ENCODE results near the gene LINGO1. TPM values are rescaled to one million over a fixed set of nuclear protein-coding genes. Genes with fewer than 3 reads are reported as not detected.

The LINGO1 gene
- total and polyA plus RNA-seq, 2 of the 8 experiments (the other 6 are each of a cell fraction or from before 2014, with no cell fraction given), result 57.1 to 114 TPM

GRCh38 chr15:77620297-77620696 is 12.4 kb downstream of the LINGO1 start:
- WGBS, 2 experiments (ENCODE audit: extremely low coverage in 1 of 2, insufficient coverage in 1 of 2, insufficient read length in 1 of 2, insufficient replicate concordance in 2 of 2, low coverage in 1 of 2, low lambda C conversion rate in 2 of 2, missing lambda C conversion rate in 1 of 2), result 87% methylated on average over 7 of the region's 7 CpGs; no CpG with 5 or more reads in 1 of the 2 experiments
- no peak for TF ChIP-seq YY1 (IDR thresholded peaks at IDR 0.05; ENCODE audit: low read depth, low read length)
- no peak for TF ChIP-seq HDAC2 (IDR thresholded peaks at IDR 0.05; ENCODE audit: borderline replicate concordance in 1 of 2, low read depth in 2 of 2, low read length in 2 of 2)
- TF ChIP-seq CBX5 (IDR thresholded peaks at IDR 0.05; ENCODE audit: low read depth, low read length), result no peak
- no peak for TF ChIP-seq CHD2 (IDR thresholded peaks at IDR 0.05; ENCODE audit: low read length)
- no peak for TF ChIP-seq GABPA (IDR thresholded peaks at IDR 0.05; ENCODE audit: borderline replicate concordance, insufficient read depth, low read length)
- no peak for TF ChIP-seq TAF7 (optimal IDR thresholded peaks at IDR 0.05; ENCODE audit: borderline replicate concordance, low read depth, low read length)
- TF ChIP-seq TAF1 (IDR thresholded peaks at IDR 0.05; ENCODE audit: low read depth, low read length), result no peak
- no peak for TF ChIP-seq SUZ12 (IDR thresholded peaks at IDR 0.05; ENCODE audit: low read length)
- TF ChIP-seq JUND (IDR thresholded peaks at IDR 0.05; ENCODE audit: low read length), result no peak
- TF ChIP-seq KDM4A (IDR thresholded peaks at IDR 0.05; ENCODE audit: low read depth, low read length, severe bottlenecking), result no peak
- no peak for TF ChIP-seq FOSL1 (IDR thresholded peaks at IDR 0.05; ENCODE audit: insufficient read depth, low read depth, low read length)
- TF ChIP-seq SRF (IDR thresholded peaks at IDR 0.05; ENCODE audit: low read depth, low read length), result no peak
- no peak for TF ChIP-seq PHF8 (conservative IDR thresholded peaks at IDR 0.05; ENCODE audit: low read depth, low read length)

More at GRCh38 chr15:77620297-77620696, 12.4 kb downstream of the LINGO1 start:
- peak overlapping the region; percentile 43; the same call in 1 of the 2 replicates for H2AK5ac ChIP-seq (ENCODE audit: low read depth, low read length)
- POLR2A ChIA-PET (ENCODE audit: partially characterized antibody), result interaction anchor here (1.3 to 11.2 kb wide), 2 partner anchors 11 to 15 kb away, joined by 4 to 142 read pairs; partner anchors contain the start of gene LINGO1
- no peak overlapping the region for H4K5ac ChIP-seq (ENCODE audit: insufficient read length, low read depth, low read length)
- H2BK5ac ChIP-seq (ENCODE audit: low read depth, low read length), result peak overlapping the region; percentile 48
- FAIRE-seq, result no peak
- no peak overlapping the region for H3K9ac ChIP-seq (replicated peaks in 1 of 4; ENCODE audit: extremely low read depth in 1 of 4, low read depth in 3 of 4, low read length in 3 of 4)
- H3K4me2 ChIP-seq (ENCODE audit: insufficient read depth in 1 of 2, low read depth in 2 of 2, low read length in 2 of 2), result no peak overlapping the region
- no peak for DNase-seq (ENCODE audit: low read depth in 1 of 2, low spot score in 2 of 2)
- no peak overlapping the region for H3K4ac ChIP-seq (replicated peaks; ENCODE audit: insufficient read length, low read depth, low read length)
- peaks cover 2 to 8% of the 10 kb centered on the region in 2 experiments for H4K20me1 ChIP-seq (replicated peaks in 1 of 2; ENCODE audit: control insufficient read depth in 1 of 2, insufficient read depth in 2 of 2, low read length in 2 of 2)
- H3K14ac ChIP-seq (ENCODE audit: insufficient read length), result no peak overlapping the region
- no peak overlapping the region for H4K91ac ChIP-seq (replicated peaks; ENCODE audit: insufficient read length, low read length)
- no peaks in the 10 kb centered on the region for H3K9me3 ChIP-seq (ENCODE audit: insufficient read depth in 2 of 2, low read depth in 1 of 2, low read length in 1 of 2)
- peaks cover 5% of the 10 kb centered on the region; the same call in 1 of the 2 replicates for H3K23me2 ChIP-seq (ENCODE audit: low read depth, low read length)
- CTCF ChIA-PET (ENCODE audit: partially characterized antibody), result interaction anchor here (1.0 to 13.6 kb wide), 10 partner anchors 9 to 201 kb away, joined by 3 to 244 read pairs (median 12); partner anchors contain the start of gene LINGO1
- no peak overlapping the region for H3K27ac ChIP-seq (ENCODE audit: low read depth, low read length)
- H3K18ac ChIP-seq (ENCODE audit: extremely low read depth, low read length), result no peak overlapping the region
- H4K8ac ChIP-seq (ENCODE audit: extremely low read depth, insufficient read depth, low read length), result peak overlapping the region; percentile 38; the same call in 1 of the 2 replicates
- no peak overlapping the region for H3K56ac ChIP-seq (replicated peaks; ENCODE audit: insufficient read length, low read depth, low read length)
- no peak overlapping the region for H3K4me3 ChIP-seq (ENCODE audit: extremely low read depth in 1 of 4, insufficient read depth in 2 of 4, low read depth in 3 of 4, low read length in 4 of 4)
- H3K79me2 ChIP-seq (ENCODE audit: control insufficient read depth in 1 of 2, insufficient read depth in 2 of 2, low read length in 2 of 2), result peaks cover 0 to 51% of the 10 kb centered on the region in 2 experiments; a peak in 2 of 4 replicates
- peak overlapping the region; percentile 29; the same call in 1 of the 2 replicates for H2BK15ac ChIP-seq (ENCODE audit: low read length)
- peaks cover 22% of the 10 kb centered on the region for H3K79me1 ChIP-seq (ENCODE audit: low read depth, low read length)
- no peak overlapping the region for H2BK120ac ChIP-seq (replicated peaks; ENCODE audit: low read depth, low read length)
- peaks cover under 1 to 4% (median 2%) of the 10 kb centered on the region in 4 experiments; a peak in 4 of 8 replicates for H3K36me3 ChIP-seq (ENCODE audit: control insufficient read depth in 2 of 4, insufficient read depth in 4 of 4, low read length in 3 of 4)
- peak overlapping the region; percentile 19; the same call in 1 of the 2 replicates for H2BK12ac ChIP-seq (ENCODE audit: low read depth, low read length)
- H3K4me1 ChIP-seq (replicated peaks in 1 of 4; ENCODE audit: control insufficient read depth in 3 of 4, insufficient read depth in 4 of 4, low read length in 3 of 4), result peaks cover 7 to 54% (median 37%) of the 10 kb centered on the region in 4 experiments
- 0 out of 2 replicates have a peak overlapping the region, but pooled peaks have one; percentile 72 for H2BK20ac ChIP-seq (ENCODE audit: low read length)
- H3K27me3 ChIP-seq (replicated peaks in 1 of 4; ENCODE audit: control insufficient read depth in 3 of 4, extremely low read depth in 1 of 4, insufficient read depth in 3 of 4, low read length in 3 of 4), result no peaks in the 10 kb centered on the region
- H3K23ac ChIP-seq (ENCODE audit: insufficient read length), result no peak overlapping the region
- H2AFZ ChIP-seq (ENCODE audit: low read length), result no peak overlapping the region

All from H1 (cell line).